ENCODE measurements around the gene KIAA0930. TPM values are rescaled to one million over a fixed set of nuclear protein-coding genes. Genes with fewer than 3 reads are reported as not detected.

The KIAA0930 gene
- total RNA-seq, 1 donor from 2014 or later: 44.2 TPM

DNA sequence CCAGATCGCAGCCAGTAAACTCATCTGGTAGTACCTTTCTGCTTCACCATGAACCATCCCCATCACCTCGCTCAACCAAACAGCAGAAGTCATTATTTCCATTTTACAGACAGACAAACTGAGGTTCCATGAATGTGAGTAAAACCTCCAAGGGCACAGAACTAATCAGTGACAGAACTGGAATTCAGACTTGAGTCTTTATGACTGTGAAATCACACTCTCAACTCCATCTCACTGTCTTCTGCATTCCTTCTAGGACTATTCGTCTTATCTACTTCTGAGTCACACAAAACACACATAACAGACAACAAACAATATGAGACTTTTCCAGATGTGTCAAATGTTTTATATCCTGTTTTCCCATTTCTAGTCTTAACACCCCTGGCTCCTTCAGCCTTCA lies 86.3 kb downstream of the KIAA0930 start:
- DNase-seq (ENCODE audit: low spot score) (no peak), ATAC-seq (no peak)

DNA sequence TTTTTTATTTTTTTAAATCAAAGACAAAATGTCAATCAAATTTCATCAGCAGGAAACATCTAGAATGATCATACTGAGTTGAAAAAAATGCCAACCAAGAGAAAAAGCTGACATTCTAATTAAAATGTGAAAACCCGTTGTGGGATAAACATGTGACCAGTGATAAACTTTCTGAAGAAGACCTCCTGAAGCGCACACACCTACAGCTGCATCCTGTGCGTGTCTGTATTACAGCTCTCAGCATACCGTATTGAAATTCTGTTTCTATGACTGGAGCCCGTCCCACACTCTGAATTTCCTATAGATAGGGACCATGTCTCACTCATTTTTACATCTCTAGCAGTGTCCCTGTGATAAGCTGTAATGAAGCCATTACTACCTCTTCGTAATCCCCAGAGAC lies 89.2 kb downstream of the KIAA0930 start:
- DNase-seq (ENCODE audit: low spot score) (no peak), ATAC-seq (no peak)

GRCh38 chr22:45150139-45150538 lies 90.6 kb downstream of the KIAA0930 start:
- ATAC-seq (no peak), DNase-seq (ENCODE audit: low spot score) (no peak)

- DNase-seq (ENCODE audit: low spot score) (no peak), ATAC-seq (no peak)
Observed at GRCh38 chr22:45149671-45150070, 91.0 kb downstream of the KIAA0930 start.

- ATAC-seq (no peak), DNase-seq (ENCODE audit: low spot score) (no peak)
Observed at GRCh38 chr22:45144916-45145315, 95.8 kb downstream of the KIAA0930 start.

- DNase-seq (ENCODE audit: low spot score) (no peak), ATAC-seq (no peak)
Observed at GRCh38 chr22:45142376-45142775, 98.3 kb downstream of the KIAA0930 start.

Other genes starting within 250 kb of the KIAA0930 start
- gene PHF21B, start 230.9 kb downstream of the KIAA0930 start, total RNA-seq: not detected
- gene NUP50, start 77.0 kb downstream of the KIAA0930 start, total RNA-seq: 31.7 TPM
- gene UPK3A, start 44.1 kb upstream of the KIAA0930 start, total RNA-seq: not detected
- 26.0 TPM for gene FAM118A, start 69.0 kb upstream of the KIAA0930 start, total RNA-seq
- not detected for gene SMC1B, start 172.7 kb upstream of the KIAA0930 start, total RNA-seq
- not detected for gene RIBC2, start 172.8 kb upstream of the KIAA0930 start, total RNA-seq

Data from left lobe of liver (tissue), 2 donors.